GM18508 (cell line): ENCODE results near the gene FAR2.
"Not testable (repeated sequence)": the region's sequence is repeated elsewhere in the genome, so short reads cannot be mapped to it uniquely, and the experiment has no call there.

Source experiments
- ATAC-seq: cut with Tn5 transposase; IDR thresholded peaks from one replicate; pipeline ENCODE4 v1.9.1; 2021; ENCODE audit warnings: moderate number of reproducible peaks; ENCODE audit not compliant: insufficient read depth, unreplicated experiment

Gene FAR2

DNA sequence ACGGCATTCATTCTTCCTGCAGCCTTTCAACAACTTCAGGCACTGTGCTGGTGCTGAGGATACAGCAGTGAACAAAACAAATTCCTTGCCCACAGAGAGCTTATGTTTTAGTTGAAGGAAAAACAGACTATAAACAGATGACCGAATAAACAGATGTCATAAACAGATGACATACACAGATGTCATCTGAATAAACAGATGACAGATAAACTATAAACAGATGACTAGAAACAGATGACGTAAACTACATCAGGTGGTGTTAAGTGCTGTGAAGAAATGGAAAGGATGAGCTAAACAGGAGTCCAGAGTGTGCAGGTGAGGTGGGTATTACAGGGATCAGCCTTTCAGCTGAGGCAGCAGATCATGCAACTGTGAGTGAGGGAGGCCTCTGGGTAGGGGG is 80.9 kb downstream of the FAR2 start:
- ATAC-seq, result no peak

GRCh38 chr12:29230800-29231560 is 81.9 kb downstream of the FAR2 start:
- ATAC-seq, result no peak

GRCh38 chr12:29232086-29232485 is 83.0 kb downstream of the FAR2 start:
- no peak for ATAC-seq

- ATAC-seq, result no peak
These were observed 85.5 kb downstream of the FAR2 start for GRCh38 chr12:29234552-29234951.

GRCh38 chr12:29234965-29235626 is 86.0 kb downstream of the FAR2 start:
- ATAC-seq, result no peak

DNA sequence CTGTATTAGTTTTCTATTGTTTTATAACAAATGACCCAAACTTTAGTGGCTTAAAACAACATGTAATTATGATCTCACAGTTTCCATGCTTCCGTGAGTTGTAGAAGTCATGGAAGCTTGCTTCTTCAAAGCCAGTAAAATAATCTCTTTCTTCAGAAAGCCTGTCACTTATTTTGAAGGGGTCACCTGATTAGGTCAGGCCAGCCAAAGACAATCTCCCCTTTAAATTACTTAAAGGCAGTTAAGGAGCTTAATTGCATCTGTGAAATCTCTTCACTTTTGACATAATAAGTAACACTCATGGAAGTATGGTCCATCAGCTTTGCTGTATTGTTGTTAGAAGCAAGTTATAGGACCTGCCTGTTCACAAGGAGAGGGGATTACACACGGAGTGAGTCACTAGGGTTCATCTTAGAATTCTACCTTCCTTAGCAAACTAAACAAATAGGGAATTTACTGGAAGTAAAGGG is 89.8 kb downstream of the FAR2 start:
- ATAC-seq, result no peak

- no peak for ATAC-seq
These were observed 90.3 kb downstream of the FAR2 start for GRCh38 chr12:29239336-29239735.

GRCh38 chr12:29240441-29240840 is 91.4 kb downstream of the FAR2 start:
- ATAC-seq, result no peak

DNA sequence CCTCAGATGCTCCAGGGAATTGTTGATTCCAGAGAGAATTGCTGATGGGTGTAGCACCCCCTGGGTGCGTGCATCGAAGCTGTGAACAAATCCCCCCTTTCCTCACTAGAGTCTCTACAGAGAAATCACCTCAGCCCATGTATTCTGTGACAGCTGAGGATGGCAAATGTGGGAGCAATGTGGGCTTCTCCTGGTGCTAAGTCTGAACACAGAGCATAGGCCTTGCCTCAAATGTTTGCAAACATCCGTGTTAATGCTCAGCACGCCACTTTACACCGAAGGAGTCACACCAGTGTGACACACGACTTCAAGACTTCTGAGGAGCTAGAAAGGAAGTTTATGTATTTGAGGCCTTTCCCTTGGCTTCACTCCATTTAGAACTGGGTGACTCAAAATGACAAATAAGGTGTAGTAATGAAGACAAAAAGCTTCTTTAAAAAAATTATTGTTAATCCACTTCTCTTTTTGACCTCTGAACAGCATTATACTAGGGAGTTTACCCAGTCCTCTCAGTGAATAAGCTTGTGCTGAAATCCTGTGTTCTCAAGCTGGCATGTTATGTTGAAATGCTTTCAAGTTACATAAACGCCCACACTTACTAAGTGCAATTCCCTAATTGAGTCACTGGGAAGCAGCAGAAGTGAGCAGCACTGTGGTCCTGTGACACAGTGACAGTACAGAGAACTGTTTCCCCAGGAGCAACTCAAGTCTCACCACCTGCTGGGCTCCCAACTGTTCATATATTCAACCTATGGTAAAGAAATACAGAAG is 92.9 kb downstream of the FAR2 start:
- peak; percentile 75 for ATAC-seq

GRCh38 chr12:29242921-29243431 is 93.9 kb downstream of the FAR2 start:
- ATAC-seq, result no peak

DNA sequence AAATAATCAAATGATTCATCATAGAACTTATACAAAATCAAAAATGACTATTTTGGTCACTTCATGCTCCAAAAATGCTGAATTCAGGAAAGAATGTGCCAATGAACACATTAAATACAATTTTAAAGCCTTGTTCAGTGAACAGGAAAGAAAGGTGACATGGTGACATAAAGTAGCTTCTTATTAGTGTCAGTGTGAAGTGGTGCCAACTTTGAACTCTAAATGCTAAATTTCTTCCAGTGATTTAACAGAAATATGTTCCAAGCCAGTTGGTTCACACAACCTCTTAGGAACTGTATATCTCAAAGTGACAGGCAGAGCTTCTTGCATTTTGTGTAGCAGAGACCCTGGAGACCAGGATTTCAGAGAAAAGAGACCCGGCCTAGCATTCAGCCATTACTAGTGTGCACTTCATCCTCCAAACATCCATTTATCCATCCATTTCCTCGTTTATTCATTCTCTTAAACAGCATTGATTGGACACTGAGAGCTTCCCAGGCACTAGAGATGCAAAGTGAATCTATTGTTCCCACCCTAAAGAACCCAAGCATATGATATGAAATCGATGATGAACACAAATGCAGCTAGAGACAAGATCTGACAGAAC is 95.2 kb downstream of the FAR2 start:
- ATAC-seq, result no peak

- ATAC-seq, result peak; percentile 38
These were observed 96.2 kb downstream of the FAR2 start for GRCh38 chr12:29245246-29245645.

- no peak for ATAC-seq
These were observed 100.9 kb downstream of the FAR2 start for GRCh38 chr12:29249930-29250329.

GRCh38 chr12:29253906-29254625 is 105.0 kb downstream of the FAR2 start:
- ATAC-seq, result no peak

DNA sequence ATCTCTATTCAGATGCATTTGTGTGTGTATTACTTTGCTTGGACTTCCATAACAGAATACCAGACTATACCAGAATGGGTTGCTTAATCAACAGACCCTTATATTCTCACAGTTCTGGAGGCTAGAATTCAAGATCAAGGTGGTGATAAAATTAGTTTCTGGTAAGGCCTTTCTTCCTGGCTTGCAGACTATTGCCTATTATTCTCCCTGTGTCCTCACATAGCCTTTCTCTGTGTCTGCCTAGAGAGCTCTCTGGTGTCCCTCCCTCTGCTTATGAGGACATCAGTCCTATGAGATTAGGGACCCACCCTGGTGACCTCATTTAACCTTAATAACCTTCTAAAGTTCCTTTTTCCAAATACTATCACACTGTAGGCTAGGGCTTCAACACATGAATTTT is 106.0 kb downstream of the FAR2 start:
- no peak for ATAC-seq

DNA sequence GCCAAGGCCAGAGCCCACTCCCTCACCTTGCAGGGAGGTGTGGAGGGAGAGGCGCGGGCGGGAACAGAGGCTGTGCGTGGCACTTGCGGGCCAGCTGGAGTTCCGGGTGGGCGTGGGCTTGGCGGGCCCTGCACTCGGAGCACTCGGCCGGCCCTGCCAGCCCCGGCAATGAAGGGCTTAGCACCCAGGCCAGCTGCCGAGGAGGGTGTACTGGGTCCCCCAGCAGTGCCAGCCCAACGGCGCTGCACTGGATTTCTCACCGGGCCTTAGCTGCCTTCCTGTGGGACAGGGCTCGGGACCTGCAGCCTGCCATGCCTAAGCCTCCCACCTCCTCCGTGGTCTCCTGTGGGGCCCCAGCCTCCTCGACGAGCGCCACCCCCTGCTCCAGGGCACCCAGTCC is 107.5 kb downstream of the FAR2 start:
- no peak for ATAC-seq

DNA sequence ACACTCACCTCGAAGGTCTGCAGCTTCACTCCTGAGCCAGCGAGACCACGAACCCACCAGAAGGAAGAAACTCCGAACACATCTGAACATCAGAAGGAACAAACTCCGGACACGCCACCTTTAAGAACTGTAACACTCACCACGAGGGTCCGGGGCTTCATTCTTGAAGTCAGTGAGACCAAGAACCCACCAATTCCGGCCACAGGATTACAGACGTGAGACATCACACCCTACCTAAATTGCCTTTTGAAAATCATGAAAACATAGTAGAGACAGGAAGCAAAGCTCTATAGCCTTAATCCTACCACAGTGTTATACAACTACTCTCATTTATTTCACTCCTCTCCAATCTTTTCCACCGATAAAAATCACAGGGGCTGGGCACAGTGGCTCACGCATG is 108.6 kb downstream of the FAR2 start:
- ATAC-seq, result not testable (repeated sequence)

DNA sequence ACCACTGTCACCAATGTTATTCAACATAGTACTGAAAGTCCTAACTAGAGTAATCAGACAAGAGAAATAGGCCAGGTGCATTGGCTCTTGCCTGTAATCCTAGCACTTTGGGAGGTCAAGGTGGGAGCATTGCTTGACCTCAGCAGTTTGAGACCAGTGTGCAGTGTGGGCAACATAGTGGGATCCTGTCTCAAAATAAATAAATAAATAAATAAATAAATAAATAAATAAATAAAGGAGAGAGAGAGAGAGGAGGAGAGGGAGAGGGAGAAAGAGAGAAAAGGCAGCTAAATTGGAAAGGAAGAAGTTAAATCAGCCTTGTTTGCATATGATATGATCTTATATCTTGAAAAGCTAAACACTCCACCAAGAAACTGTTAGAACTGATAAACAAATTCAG is 115.3 kb downstream of the FAR2 start:
- ATAC-seq, result no peak

GRCh38 chr12:29269706-29270408 is 120.8 kb downstream of the FAR2 start:
- ATAC-seq, result no peak
